H1 (cell line): ENCODE measurements around the gene FOXN4. TPM values are rescaled to one million over a fixed set of nuclear protein-coding genes. Genes with fewer than 3 reads are reported as not detected.

Experiments used
- CTCF ChIA-PET: fragments of 300-600 bp; sonication (Branson Sonifier 250); formaldehyde crosslinking; loops from one replicate; lab custom pipeline; 2021; ENCODE audit not compliant: partially characterized antibody; lab: Charles Lee
- POLR2A ChIA-PET: fragments of 300-600 bp; sonication (Branson Sonifier 250); formaldehyde crosslinking; loops from one replicate; lab custom pipeline; 2021; ENCODE audit warnings: inconsistent platforms; ENCODE audit not compliant: partially characterized antibody; lab: Charles Lee
- DNase-seq, 2 experiments: peaks; one replicate each; pipeline versions ENCODE4 v3.0.0 to v3.0.0-alpha.2; 2010 to 2022; ENCODE audit warnings: low spot score in 2 of 2, low read depth in 1 of 2, mixed read lengths in 1 of 2
- FAIRE-seq: peaks from 2 replicates; lab custom pipeline; 2011; peaks lifted over from hg19 to GRCh38; lab: Jason Lieb, UNC
- H2AFZ ChIP-seq: 2 replicates; pipeline ENCODE4 v1.8.1; 2012; ENCODE audit warnings: low read length, inconsistent platforms
- H2AK5ac ChIP-seq: 2 replicates; pipeline ENCODE4 v1.6.1; 2013; ENCODE audit warnings: low read depth, low read length
- H2BK120ac ChIP-seq: replicated peaks from 2 replicates; pipeline ENCODE3; 2013; ENCODE audit warnings: low read depth, low read length, inconsistent platforms
- H2BK12ac ChIP-seq: 2 replicates; pipeline ENCODE4 v1.6.1; 2013; ENCODE audit warnings: low read depth, low read length
- H2BK15ac ChIP-seq: 2 replicates; pipeline ENCODE4 v1.6.1; 2013; ENCODE audit warnings: low read length
- H2BK20ac ChIP-seq: 2 replicates; pipeline ENCODE4 v1.6.1; 2013; ENCODE audit warnings: low read length
- H2BK5ac ChIP-seq: 2 replicates; pipeline ENCODE4 v1.6.1; 2013; ENCODE audit warnings: low read depth, low read length
- H3K14ac ChIP-seq: 2 replicates; pipeline ENCODE4 v1.6.1; 2013; ENCODE audit warnings: inconsistent platforms; ENCODE audit not compliant: insufficient read length
- H3K18ac ChIP-seq: 2 replicates; pipeline ENCODE4 v1.6.1; 2013; ENCODE audit warnings: low read length; ENCODE audit errors: extremely low read depth
- H3K23ac ChIP-seq: 2 replicates; pipeline ENCODE4 v1.6.1; 2013; ENCODE audit warnings: inconsistent platforms; ENCODE audit not compliant: insufficient read length
- H3K23me2 ChIP-seq: 2 replicates; pipeline ENCODE4 v1.6.1; 2013; ENCODE audit warnings: low read depth, low read length
- H3K27ac ChIP-seq: 2 replicates; pipeline ENCODE4 v1.6.1; 2011; ENCODE audit warnings: low read depth, low read length, inconsistent platforms
- H3K27me3 ChIP-seq, 4 experiments: replicated peaks in 1 of 4; 1 replicate in 1 of 4; 2 replicates in 3 of 4; pipeline versions ENCODE4 v1.6.1 to v1.8.1; 2011 to 2013; ENCODE audit warnings: low read length in 3 of 4, mild to moderate bottlenecking in 3 of 4, inconsistent platforms in 2 of 4, mixed read lengths in 2 of 4, moderate library complexity in 1 of 4; ENCODE audit not compliant: control insufficient read depth in 3 of 4, insufficient read depth in 3 of 4; ENCODE audit errors: extremely low read depth in 1 of 4
- H3K36me3 ChIP-seq, 4 experiments: 2 replicates each; pipeline versions ENCODE4 v1.6.1 to v1.8.1; 2011 to 2013; ENCODE audit warnings: mild to moderate bottlenecking in 4 of 4, low read length in 3 of 4, moderate library complexity in 2 of 4, control low read depth in 1 of 4, inconsistent platforms in 1 of 4; ENCODE audit not compliant: insufficient read depth in 4 of 4, control insufficient read depth in 2 of 4
- H3K4ac ChIP-seq: replicated peaks from 2 replicates; pipeline ENCODE3; 2013; ENCODE audit warnings: low read length, low read depth, mixed read lengths, inconsistent platforms; ENCODE audit not compliant: insufficient read length
- H3K4me1 ChIP-seq, 4 experiments: replicated peaks in 1 of 4; 1 replicate in 1 of 4; 2 replicates in 3 of 4; pipeline versions ENCODE4 v1.6.1 to v1.8.1; 2011 to 2013; ENCODE audit warnings: low read length in 3 of 4, inconsistent platforms in 2 of 4, mixed read lengths in 1 of 4; ENCODE audit not compliant: insufficient read depth in 4 of 4, control insufficient read depth in 3 of 4
- H3K4me2 ChIP-seq, 2 experiments: 2 replicates each; pipeline versions ENCODE4 v1.6.1 to v1.8.1; 2011 to 2013; ENCODE audit warnings: low read depth in 2 of 2, low read length in 2 of 2, control low read depth in 1 of 2, inconsistent platforms in 1 of 2, mild to moderate bottlenecking in 1 of 2; ENCODE audit not compliant: insufficient read depth in 1 of 2
- H3K4me3 ChIP-seq, 4 experiments: fragments of 200-600, 300-600 bp in 1 of 4; sonication (generic), shearing (Covaris generic), sonication (Bioruptor Twin) in 1 of 4; 2 replicates each; pipeline versions ENCODE4 v1.5.1 to v1.8.1; 2011 to 2016; ENCODE audit warnings: low read length in 4 of 4, low read depth in 3 of 4, control low read depth in 2 of 4, inconsistent platforms in 2 of 4, mild to moderate bottlenecking in 2 of 4, mixed read lengths in 1 of 4, moderate library complexity in 1 of 4; ENCODE audit not compliant: insufficient read depth in 2 of 4; ENCODE audit errors: extremely low read depth in 1 of 4
- H3K56ac ChIP-seq: replicated peaks from 2 replicates; pipeline ENCODE3; 2013; ENCODE audit warnings: low read depth, mild to moderate bottlenecking, mixed read lengths, low read length, inconsistent platforms; ENCODE audit not compliant: insufficient read length
- H3K79me1 ChIP-seq: 2 replicates; pipeline ENCODE4 v1.6.1; 2013; ENCODE audit warnings: low read depth, low read length, control low read depth
- H3K79me2 ChIP-seq, 2 experiments: 2 replicates each; pipeline versions ENCODE4 v1.6.1 to v1.8.1; 2012 to 2013; ENCODE audit warnings: low read length in 2 of 2, mild to moderate bottlenecking in 2 of 2, inconsistent platforms in 1 of 2; ENCODE audit not compliant: insufficient read depth in 2 of 2, control insufficient read depth in 1 of 2
- H3K9ac ChIP-seq, 4 experiments: replicated peaks in 1 of 4; 1 replicate in 1 of 4; 2 replicates in 3 of 4; pipeline versions ENCODE4 v1.6.1 to v1.8.1; 2011 to 2013; ENCODE audit warnings: low read depth in 3 of 4, low read length in 3 of 4, control low read depth in 2 of 4, mild to moderate bottlenecking in 2 of 4, moderate library complexity in 2 of 4, inconsistent platforms in 1 of 4; ENCODE audit errors: extremely low read depth in 1 of 4
- H3K9me3 ChIP-seq, 2 experiments: 2 replicates each; pipeline versions ENCODE4 v1.6.1 to v1.8.1; 2012 to 2013; ENCODE audit warnings: mild to moderate bottlenecking in 2 of 2, moderate library complexity in 2 of 2, control low read depth in 1 of 2, inconsistent platforms in 1 of 2, low read depth in 1 of 2, low read length in 1 of 2, mixed read lengths in 1 of 2; ENCODE audit not compliant: insufficient read depth in 2 of 2
- H4K20me1 ChIP-seq, 2 experiments: replicated peaks in 1 of 2; 2 replicates each; pipeline versions ENCODE3 to v1.8.1; 2011 to 2013; ENCODE audit warnings: inconsistent platforms in 2 of 2, low read length in 2 of 2, mild to moderate bottlenecking in 1 of 2; ENCODE audit not compliant: insufficient read depth in 2 of 2, control insufficient read depth in 1 of 2
- H4K5ac ChIP-seq: 2 replicates; pipeline ENCODE4 v1.6.1; 2013; ENCODE audit warnings: low read length, low read depth, mixed read lengths, inconsistent platforms; ENCODE audit not compliant: insufficient read length
- H4K8ac ChIP-seq: 2 replicates; pipeline ENCODE4 v1.8.0; 2013; ENCODE audit warnings: mild to moderate bottlenecking, moderate library complexity, low read length, inconsistent platforms; ENCODE audit not compliant: insufficient read depth; ENCODE audit errors: extremely low read depth
- H4K91ac ChIP-seq: replicated peaks from 2 replicates; pipeline ENCODE3; 2013; ENCODE audit warnings: low read length, mixed read lengths, inconsistent platforms; ENCODE audit not compliant: insufficient read length
- BACH1 ChIP-seq: IDR thresholded peaks from 2 replicates; pipeline ENCODE4 v1.6.1; 2012; ENCODE audit warnings: low read length, improper control_type of control experiment
- CBX5 ChIP-seq: fragments of 300-800, 300-1000 bp; sonication (generic); IDR thresholded peaks from 2 replicates; pipeline ENCODE4 v1.7.1; 2016; ENCODE audit warnings: antibody characterized with exemption, low read length, low read depth
- CBX8 ChIP-seq: fragments of 300-800, 300-1000 bp; sonication (generic); IDR thresholded peaks from 2 replicates; pipeline ENCODE4 v1.7.1; 2016; ENCODE audit warnings: low read depth, low read length, borderline replicate concordance
- CEBPB ChIP-seq: IDR thresholded peaks from 2 replicates; pipeline ENCODE4 v1.6.1; 2012; ENCODE audit warnings: low read depth, low read length
- NANOG ChIP-seq: IDR thresholded peaks from 2 replicates; pipeline ENCODE4 v1.6.1; 2011; ENCODE audit warnings: low read length, low read depth, mild to moderate bottlenecking, inconsistent platforms; ENCODE audit not compliant: insufficient read depth, poor library complexity, severe bottlenecking
- NRF1 ChIP-seq: IDR thresholded peaks from 2 replicates; pipeline ENCODE4 v1.6.1; 2011; ENCODE audit warnings: mild to moderate bottlenecking, low read depth, low read length, improper control_type of control experiment
- PHF8 ChIP-seq: fragments of 200-600 bp; sonication (generic); conservative IDR thresholded peaks from 2 replicates; pipeline ENCODE4 v1.7.1; 2012; ENCODE audit warnings: low read depth, mild to moderate bottlenecking, inconsistent platforms, low read length, moderate library complexity
- POLR2AphosphoS5 ChIP-seq: IDR thresholded peaks from 2 replicates; pipeline ENCODE4 v1.6.1; 2011; ENCODE audit warnings: low read depth, low read length
- RAD21 ChIP-seq, 2 experiments: IDR thresholded peaks in 1 of 2; conservative IDR thresholded peaks in 1 of 2; 2 replicates each; pipeline ENCODE4 v1.6.1; 2011; ENCODE audit warnings: low read depth in 2 of 2, low read length in 2 of 2, improper control_type of control experiment in 1 of 2, inconsistent platforms in 1 of 2, mild to moderate bottlenecking in 1 of 2, moderate library complexity in 1 of 2
- SIRT6 ChIP-seq: IDR thresholded peaks from one replicate; pipeline ENCODE4 v1.7.1; 2012; ENCODE audit warnings: low read length, inconsistent platforms
- SIX5 ChIP-seq: IDR thresholded peaks from 2 replicates; pipeline ENCODE4 v1.6.1; 2011; ENCODE audit warnings: mild to moderate bottlenecking, low read depth, low read length
- SRF ChIP-seq: IDR thresholded peaks from 2 replicates; pipeline ENCODE4 v1.6.1; 2011; ENCODE audit warnings: mild to moderate bottlenecking, low read depth, low read length, moderate library complexity
- TCF12 ChIP-seq: IDR thresholded peaks from 2 replicates; pipeline ENCODE4 v1.6.1; 2011; ENCODE audit warnings: low read depth, mild to moderate bottlenecking, low read length
- WGBS, 2 experiments: shearing (Covaris generic) in 1 of 2; methylation state at CpG; one replicate each; pipeline versions ENCODE4 v1.1.6 to v1.1.7; 2013 to 2015; ENCODE audit warnings: low lambda C conversion rate in 2 of 2, mixed read lengths in 2 of 2, inconsistent platforms in 1 of 2, low coverage in 1 of 2, missing lambda C conversion rate in 1 of 2; ENCODE audit not compliant: insufficient replicate concordance in 2 of 2, insufficient coverage in 1 of 2, insufficient read length in 1 of 2; ENCODE audit errors: extremely low coverage in 1 of 2, missing lambda C conversion rate in 1 of 2; 5-methylcytosine and 5-hydroxymethylcytosine counted together
- polyA plus RNA-seq, 7 experiments: library from polyadenylated mRNA; depleted of rRNA in 3 of 7; stranded (reverse) in 5 of 7; unstranded in 2 of 7; fragments of >200 nt in 5 of 7; fragments of 200-250 nt in 2 of 7; gene quantifications; 1 replicate in 5 of 7; 2 replicates in 1 of 7; 4 replicates in 1 of 7; pipeline versions ENCODE4 v1.2.1 to v1.2.3, GENCODE V29; 2011 to 2013; ENCODE audit warnings: missing spikeins in 2 of 7, mixed read lengths in 2 of 7
- total RNA-seq: library from RNA; stranded (reverse); fragmentation: NEBNext Ultra II Directional; extraction: Animal tissue kit (Norgen Biotek cat#: 25700); gene quantifications from 2 replicates; pipeline ENCODE4 v1.2.1, GENCODE V29; 2021

The FOXN4 gene
- total and polyA plus RNA-seq, 2 of the 8 experiments (the other 6 are each of a cell fraction or from before 2014, with no cell fraction given) = 0.26 to 0.29 TPM

- Histone ChIP-seq H3K56ac (no peak overlapping the region), H4K8ac (no peak overlapping the region), H4K91ac (no peak overlapping the region), H2AK5ac (no peak overlapping the region), H3K18ac (no peak overlapping the region), H3K27me3 (peaks cover 5 to 32% (median 22%) of the 10 kb centered on the region in 4 experiments), H2BK5ac (no peak overlapping the region), H2BK20ac (no peak overlapping the region), H3K27ac (no peak overlapping the region), H3K4me3 (no peak overlapping the region), H3K9ac (no peak overlapping the region), H3K36me3 (no peaks in the 10 kb centered on the region)
- DNase-seq = no peak
- no peak for FAIRE-seq
- ChIA-PET CTCF (interaction anchor here (1.2 to 2.3 kb wide), 6 partner anchors 14 to 116 kb away, joined by 3 to 9 read pairs (median 4); no protein-coding TSS in a partner anchor), POLR2A (no interaction called here)
- TF ChIP-seq SIRT6 (no peak), CBX8 (no peak), RAD21 (IDR thresholded peaks at IDR 0.05 in 1 of 2, conservative IDR thresholded peaks at IDR 0.05 in 1 of 2; ENCODE audit: low read depth in 2 of 2, low read length in 2 of 2) (no peak), BACH1 (no peak), PHF8 (no peak), NANOG (no peak), POLR2AphosphoS5 (no peak), CEBPB (no peak), TCF12 (no peak), NRF1 (no peak), SIX5 (no peak), SRF (no peak), CBX5 (no peak)
- TF ChIP-seq, all 59 proteins: peak for 0
- Histone ChIP-seq H4K5ac (no peak overlapping the region), H3K14ac (no peak overlapping the region), H4K20me1 (peaks cover 0 to 1% of the 10 kb centered on the region in 2 experiments), H3K23ac (no peak overlapping the region), H2BK12ac (no peak overlapping the region), H3K9me3 (no peaks in the 10 kb centered on the region), H3K79me2 (no peaks in the 10 kb centered on the region), H3K23me2 (peaks cover 2% of the 10 kb centered on the region; the same call in 1 of the 2 replicates), H3K4me2 (no peak overlapping the region), H2AFZ (no peak overlapping the region), H3K4me1 (no peaks in the 10 kb centered on the region), H2BK15ac (no peak overlapping the region), H3K4ac (no peak overlapping the region), H3K79me1 (no peaks in the 10 kb centered on the region), H2BK120ac (no peak overlapping the region)
- WGBS, 2 experiments = 75% methylated on average over 8 of the region's 8 CpGs; no CpG with 5 or more reads in 1 of the 2 experiments
Measured at GRCh38 chr12:109304485-109304884, 4.6 kb downstream of the FOXN4 start.
